ENCODE measurements around the gene FHAD1. TPM values are rescaled to one million over a fixed set of nuclear protein-coding genes. Genes with fewer than 3 reads are reported as not detected.
A peak's percentile ranks its signal among the peaks of the same experiment; 100 is the strongest.

FHAD1 gene
- total RNA-seq, 2 experiments from 2014 or later, result not detected

DNA sequence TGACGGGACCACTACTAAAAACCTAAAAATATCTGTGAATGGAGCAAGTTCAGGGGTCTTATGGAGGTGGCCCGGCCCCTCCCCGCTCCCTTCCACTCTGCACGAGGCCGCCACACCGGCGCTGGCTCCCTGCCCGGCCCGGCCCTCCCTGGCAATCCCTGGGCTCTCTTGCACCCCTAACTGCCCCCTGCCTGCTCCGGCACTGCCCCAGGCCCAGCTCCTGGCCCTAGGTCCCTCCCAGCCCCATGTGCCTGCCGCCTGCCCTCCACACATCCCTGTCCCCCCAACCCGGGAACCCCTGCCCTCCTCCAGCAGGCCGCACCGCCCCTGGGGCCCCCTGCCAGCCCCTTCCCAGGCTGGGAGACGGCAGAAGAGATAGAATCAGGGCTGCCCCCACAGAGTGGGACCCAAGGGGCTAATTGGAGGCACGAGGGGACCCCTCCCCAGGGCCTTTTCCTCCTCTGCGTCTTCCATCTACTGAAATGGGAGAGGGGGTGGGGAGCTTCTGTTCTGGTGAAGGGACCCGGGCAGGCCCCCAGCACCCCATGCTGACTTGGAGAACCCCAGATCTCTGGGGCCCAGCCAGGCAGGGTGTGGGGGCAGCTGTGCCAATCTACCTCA, 181.9 kb downstream of the FHAD1 start:
- H3K36me3 ChIP-seq (ENCODE audit: insufficient read depth, low read length), result peaks cover 10% of the 10 kb centered on the region; the same call in 1 of the 2 replicates
- ChIA-PET CTCF (ENCODE audit: unreplicated experiment) (no interaction called here), POLR2A (no interaction called here)
- H3K4me1 ChIP-seq (ENCODE audit: insufficient read depth, low read length, poor library complexity, severe bottlenecking), result no peaks in the 10 kb centered on the region
- H3K79me2 ChIP-seq (ENCODE audit: insufficient read depth, low read depth, low read length), result no peaks in the 10 kb centered on the region
- H3K4me2 ChIP-seq (ENCODE audit: low read length), result no peak overlapping the region
- DNase-seq (ENCODE audit: low spot score), result no peak
- no peak overlapping the region for H3K27ac ChIP-seq (ENCODE audit: low read depth, low read length, poor library complexity, severe bottlenecking)
- no peak overlapping the region for H2AFZ ChIP-seq (ENCODE audit: low read length)
- no peak overlapping the region for H3K4me3 ChIP-seq (ENCODE audit: low read depth, low read length, poor library complexity, severe bottlenecking)
- intact Hi-C loops (cut with micrococcal nuclease; ENCODE audit: unreplicated experiment), result no loop called here
- H3K9me2 ChIP-seq (ENCODE audit: insufficient read depth, low read length), result no peaks in the 10 kb centered on the region
- no peaks in the 10 kb centered on the region for H3K9me3 ChIP-seq (ENCODE audit: low read length)
- BruUV-seq (replicated peaks), result no TSS peak
- H4K20me1 ChIP-seq (ENCODE audit: insufficient read depth, low read length), result no peaks in the 10 kb centered on the region
- TF ChIP-seq, protein P1, sequence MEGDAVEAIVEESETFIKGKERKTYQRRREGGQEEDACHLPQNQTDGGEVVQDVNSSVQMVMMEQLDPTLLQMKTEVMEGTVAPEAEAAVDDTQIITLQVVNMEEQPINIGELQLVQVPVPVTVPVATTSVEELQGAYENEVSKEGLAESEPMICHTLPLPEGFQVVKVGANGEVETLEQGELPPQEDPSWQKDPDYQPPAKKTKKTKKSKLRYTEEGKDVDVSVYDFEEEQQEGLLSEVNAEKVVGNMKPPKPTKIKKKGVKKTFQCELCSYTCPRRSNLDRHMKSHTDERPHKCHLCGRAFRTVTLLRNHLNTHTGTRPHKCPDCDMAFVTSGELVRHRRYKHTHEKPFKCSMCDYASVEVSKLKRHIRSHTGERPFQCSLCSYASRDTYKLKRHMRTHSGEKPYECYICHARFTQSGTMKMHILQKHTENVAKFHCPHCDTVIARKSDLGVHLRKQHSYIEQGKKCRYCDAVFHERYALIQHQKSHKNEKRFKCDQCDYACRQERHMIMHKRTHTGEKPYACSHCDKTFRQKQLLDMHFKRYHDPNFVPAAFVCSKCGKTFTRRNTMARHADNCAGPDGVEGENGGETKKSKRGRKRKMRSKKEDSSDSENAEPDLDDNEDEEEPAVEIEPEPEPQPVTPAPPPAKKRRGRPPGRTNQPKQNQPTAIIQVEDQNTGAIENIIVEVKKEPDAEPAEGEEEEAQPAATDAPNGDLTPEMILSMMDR (conservative IDR thresholded peaks at IDR 0.05; ENCODE audit: low read length), result no peak
- TF ChIP-seq EZH2phosphoT487 (IDR thresholded peaks at IDR 0.05; ENCODE audit: borderline replicate concordance, low read depth, low read length), result no peak

DNA sequence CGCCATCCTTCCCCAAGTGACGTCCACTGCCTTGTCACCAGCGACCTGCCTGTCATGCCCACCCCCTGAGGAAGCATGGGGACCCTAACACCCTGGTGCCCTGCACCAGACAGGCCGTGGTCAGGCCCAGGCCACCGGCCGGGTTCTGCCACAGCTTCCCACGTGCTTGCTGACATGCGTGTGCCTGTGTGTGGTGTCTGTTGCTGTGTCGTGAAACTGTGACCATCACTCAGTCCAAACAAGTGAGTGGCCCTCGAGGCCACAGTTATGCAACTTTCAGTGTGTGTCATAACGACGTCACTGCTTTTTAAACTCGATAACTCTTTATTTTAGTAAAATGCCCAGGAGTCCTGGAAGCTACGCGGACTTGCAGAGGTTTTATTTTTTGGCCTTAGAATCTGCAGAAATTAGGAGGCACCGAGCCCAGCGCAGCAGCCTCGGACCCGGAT, 182.7 kb downstream of the FHAD1 start:
- TSS peak; percentile 60 for BruUV-seq (replicated peaks)
- POLR2A ChIA-PET, result interaction anchor here (0.6 kb wide), 1 partner anchor 36 kb away, joined by 3 read pairs; no protein-coding TSS in a partner anchor
- no peak for DNase-seq (ENCODE audit: low spot score)
- Histone ChIP-seq H3K36me3 (ENCODE audit: insufficient read depth, low read length) (peaks cover 10% of the 10 kb centered on the region; the same call in 1 of the 2 replicates), H3K4me2 (ENCODE audit: low read length) (no peak overlapping the region), H3K9me2 (ENCODE audit: insufficient read depth, low read length) (no peaks in the 10 kb centered on the region), H3K4me1 (ENCODE audit: insufficient read depth, low read length, poor library complexity, severe bottlenecking) (no peaks in the 10 kb centered on the region), H3K79me2 (ENCODE audit: insufficient read depth, low read depth, low read length) (no peaks in the 10 kb centered on the region), H2AFZ (ENCODE audit: low read length) (no peak overlapping the region), H3K27ac (ENCODE audit: low read depth, low read length, poor library complexity, severe bottlenecking) (no peak overlapping the region), H3K9me3 (ENCODE audit: low read length) (no peaks in the 10 kb centered on the region), H4K20me1 (ENCODE audit: insufficient read depth, low read length) (no peaks in the 10 kb centered on the region), H3K4me3 (ENCODE audit: low read depth, low read length, poor library complexity, severe bottlenecking) (no peak overlapping the region)
- CTCF ChIA-PET (ENCODE audit: unreplicated experiment), result no interaction called here
- intact Hi-C loops (cut with micrococcal nuclease; ENCODE audit: unreplicated experiment), result loop anchor here (5.0 kb wide), 1 partner anchor 313 kb away; the partner anchor contains the start of gene TMEM82
- no peak for TF ChIP-seq EZH2phosphoT487 (IDR thresholded peaks at IDR 0.05; ENCODE audit: borderline replicate concordance, low read depth, low read length)
- TF ChIP-seq, protein P1 (conservative IDR thresholded peaks at IDR 0.05; ENCODE audit: low read length), result no peak
